ENCODE measurements around the gene ZAP70.

DNA sequence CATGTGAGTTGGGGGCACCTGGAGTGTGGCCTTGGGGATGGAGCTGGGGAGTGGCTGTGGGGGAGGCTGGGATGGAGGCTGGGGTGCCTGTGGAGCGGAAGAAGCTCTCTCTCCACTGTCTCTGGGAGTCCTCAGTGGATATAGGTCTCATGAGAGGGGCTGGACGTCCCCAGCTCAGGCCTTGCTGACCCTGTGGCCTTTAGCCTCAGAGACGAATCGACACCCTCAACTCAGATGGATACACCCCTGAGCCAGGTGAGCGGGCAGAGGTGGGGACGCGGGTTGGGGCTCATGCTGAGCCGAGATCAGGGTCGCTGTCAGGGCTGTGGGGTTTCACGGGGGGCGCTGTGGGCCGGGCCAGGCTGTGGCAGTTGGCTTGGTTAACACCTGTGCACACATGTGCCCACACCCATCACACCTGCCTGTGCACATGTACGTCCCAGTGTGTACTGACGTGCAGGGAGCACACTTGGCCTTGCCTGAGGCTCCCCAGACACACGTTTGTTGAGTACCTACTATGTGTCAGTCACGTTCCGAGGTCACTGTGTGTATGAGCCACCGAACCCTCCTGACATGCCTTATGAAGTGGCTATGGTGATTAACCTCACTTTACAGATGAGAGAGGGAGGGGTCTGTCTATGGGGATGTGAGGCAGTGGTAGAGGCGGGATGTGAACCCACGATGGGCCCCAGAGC, 20.1 kb downstream of the ZAP70 start:
- TF ChIP-seq, protein P1, sequence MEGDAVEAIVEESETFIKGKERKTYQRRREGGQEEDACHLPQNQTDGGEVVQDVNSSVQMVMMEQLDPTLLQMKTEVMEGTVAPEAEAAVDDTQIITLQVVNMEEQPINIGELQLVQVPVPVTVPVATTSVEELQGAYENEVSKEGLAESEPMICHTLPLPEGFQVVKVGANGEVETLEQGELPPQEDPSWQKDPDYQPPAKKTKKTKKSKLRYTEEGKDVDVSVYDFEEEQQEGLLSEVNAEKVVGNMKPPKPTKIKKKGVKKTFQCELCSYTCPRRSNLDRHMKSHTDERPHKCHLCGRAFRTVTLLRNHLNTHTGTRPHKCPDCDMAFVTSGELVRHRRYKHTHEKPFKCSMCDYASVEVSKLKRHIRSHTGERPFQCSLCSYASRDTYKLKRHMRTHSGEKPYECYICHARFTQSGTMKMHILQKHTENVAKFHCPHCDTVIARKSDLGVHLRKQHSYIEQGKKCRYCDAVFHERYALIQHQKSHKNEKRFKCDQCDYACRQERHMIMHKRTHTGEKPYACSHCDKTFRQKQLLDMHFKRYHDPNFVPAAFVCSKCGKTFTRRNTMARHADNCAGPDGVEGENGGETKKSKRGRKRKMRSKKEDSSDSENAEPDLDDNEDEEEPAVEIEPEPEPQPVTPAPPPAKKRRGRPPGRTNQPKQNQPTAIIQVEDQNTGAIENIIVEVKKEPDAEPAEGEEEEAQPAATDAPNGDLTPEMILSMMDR (optimal IDR thresholded peaks at IDR 0.05 in 1 of 3, IDR thresholded peaks at IDR 0.05 in 1 of 3, conservative IDR thresholded peaks at IDR 0.05 in 1 of 3; ENCODE audit: extremely low read depth in 1 of 3, insufficient read depth in 2 of 3, low read length in 3 of 3) = no peak
- no peak for TF ChIP-seq EZH2 (IDR thresholded peaks at IDR 0.05; ENCODE audit: low read length)

All from keratinocyte (primary cell).